Ureter (tissue), 1 donor: ENCODE measurements around the gene PPARG. TPM values are rescaled to one million over a fixed set of nuclear protein-coding genes. Genes with fewer than 3 reads are reported as not detected.
A peak's percentile ranks its signal among the peaks of the same experiment; 100 is the strongest.
"Not testable (repeated sequence)": the region's sequence is repeated elsewhere in the genome, so short reads cannot be mapped to it uniquely, and the experiment has no call there.

Experiments
- DNase-seq: peaks from one replicate; pipeline ENCODE4 v3.0.0-alpha.2; 2020; ENCODE audit warnings: low spot score
- total RNA-seq: library from RNA; stranded (reverse); gene quantifications from one replicate; pipeline ENCODE4 v1.2.4, GENCODE V29; 2023
- donor health status: DM: yes; HTN: yes; CAD: no.

PPARG gene
- total RNA-seq, 1 donor from 2014 or later, result 214 TPM

GRCh38 chr3:12440927-12441714 lies 152.3 kb downstream of the PPARG start:
- DNase-seq, result peak; percentile 60

- no peak for DNase-seq
Observed at GRCh38 chr3:12442654-12443501, 154.0 kb downstream of the PPARG start.

- no peak for DNase-seq
Observed at GRCh38 chr3:12443781-12444522, 155.1 kb downstream of the PPARG start.

DNA sequence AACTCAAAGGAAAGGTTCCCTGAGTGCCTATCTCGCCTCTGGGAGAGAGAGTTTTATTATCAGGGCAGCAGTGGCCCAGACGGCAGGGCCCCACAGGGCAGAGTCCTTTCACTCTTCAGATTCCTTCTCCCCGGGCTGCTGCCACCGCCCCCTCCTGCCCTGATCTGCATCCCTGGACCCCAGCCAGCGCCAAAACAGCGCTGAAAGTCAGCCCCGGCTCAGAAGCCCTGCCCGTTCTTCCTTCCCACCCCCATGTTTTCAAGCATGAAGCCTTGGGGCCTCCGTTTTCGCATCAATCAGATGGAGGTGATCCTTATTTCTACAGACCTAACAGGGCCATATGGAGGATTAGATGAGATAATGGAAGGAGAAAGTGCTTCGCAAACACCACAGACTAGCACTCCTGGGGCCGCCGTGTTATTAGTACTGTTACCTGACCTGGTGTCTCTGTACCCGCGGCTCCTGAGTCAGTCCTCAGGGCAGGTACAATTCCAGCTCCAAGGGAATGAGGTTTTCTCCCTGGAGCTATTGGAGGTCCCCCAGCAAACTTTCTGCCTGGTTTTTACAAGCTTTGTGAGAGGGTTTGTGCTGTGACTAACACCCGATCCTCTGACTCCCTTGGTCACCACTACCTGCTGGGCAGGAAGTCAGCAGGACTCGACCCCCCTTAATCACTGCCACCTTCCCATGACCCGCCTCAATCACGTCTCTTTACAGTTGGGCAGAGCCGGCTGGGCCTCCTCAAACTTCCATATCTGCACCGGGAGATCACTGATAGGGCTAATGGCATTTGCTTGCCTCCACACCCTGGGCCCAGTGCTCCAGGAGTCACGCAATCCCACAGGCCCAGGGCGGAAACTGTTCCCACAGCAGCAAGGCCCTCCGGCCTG lies 156.0 kb downstream of the PPARG start:
- peak; percentile 91 for DNase-seq

GRCh38 chr3:12445523-12446240 lies 156.8 kb downstream of the PPARG start:
- no peak for DNase-seq

DNA sequence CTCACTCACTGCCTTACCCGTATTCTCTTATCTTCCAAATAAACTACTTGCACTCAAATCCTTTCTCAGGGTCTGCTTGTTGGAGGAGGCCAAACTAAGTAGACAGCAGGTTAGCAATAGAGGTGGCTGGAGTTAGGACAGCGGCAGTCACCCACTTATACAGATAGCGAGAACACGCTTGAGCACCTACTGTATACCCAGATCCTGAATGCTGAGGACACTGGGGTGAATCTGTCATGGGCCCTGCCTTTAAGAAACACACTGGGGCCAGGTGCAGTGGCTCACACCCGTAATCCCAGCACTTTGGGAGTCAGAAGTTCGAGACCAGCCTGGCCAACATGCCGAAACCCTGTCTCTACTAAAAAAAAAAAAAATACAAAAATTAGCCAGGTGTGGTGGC lies 157.4 kb downstream of the PPARG start:
- DNase-seq, result no peak

DNA sequence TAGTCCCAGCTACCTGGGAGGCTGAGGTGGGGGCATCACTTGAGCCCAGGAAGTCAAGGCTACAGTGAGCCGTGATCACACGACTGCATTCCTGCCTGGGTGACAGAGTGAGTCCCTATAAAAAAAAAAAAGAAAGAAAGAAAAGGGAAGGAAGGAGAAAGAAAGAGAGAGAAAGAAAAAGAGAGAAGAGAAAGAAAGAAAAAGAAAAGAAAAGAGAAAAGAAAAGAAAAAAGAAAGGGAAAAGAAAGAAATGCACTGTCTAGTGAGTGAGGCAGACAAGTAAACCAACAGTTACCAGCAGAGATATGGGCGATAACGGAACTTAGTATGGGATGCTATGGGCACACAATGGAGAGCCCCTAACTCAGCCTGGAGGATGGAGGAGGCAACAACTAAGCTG lies 158.2 kb downstream of the PPARG start:
- no peak for DNase-seq

- DNase-seq, result not testable (repeated sequence)
Observed at GRCh38 chr3:12448404-12449202, 159.7 kb downstream of the PPARG start.

- DNase-seq, result no peak
Observed at GRCh38 chr3:12449889-12450682, 161.2 kb downstream of the PPARG start.

DNA sequence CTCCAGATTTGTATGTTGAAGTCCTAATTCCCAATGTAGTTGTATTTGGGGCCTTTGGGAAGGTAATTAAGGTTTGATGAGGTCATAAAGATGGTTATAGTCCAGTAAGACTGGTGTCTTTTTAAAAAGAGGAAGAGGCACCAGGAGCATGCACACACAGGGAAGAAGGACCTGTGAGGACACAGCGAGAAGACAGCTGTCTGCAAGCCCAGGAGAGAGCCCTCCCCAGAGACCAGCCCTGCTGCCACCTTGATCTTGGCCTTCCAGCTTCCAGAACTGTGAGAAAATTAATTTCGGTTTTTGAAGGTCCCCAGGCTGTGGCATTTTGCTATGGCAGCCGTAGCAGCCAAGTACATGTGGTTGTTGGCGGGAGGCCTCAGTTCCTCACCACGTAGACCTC lies 162.6 kb downstream of the PPARG start:
- DNase-seq, result no peak

- DNase-seq, result no peak
Observed at GRCh38 chr3:12451960-12452359, 163.1 kb downstream of the PPARG start.

- DNase-seq, result no peak
Observed at GRCh38 chr3:12452361-12453330, 163.8 kb downstream of the PPARG start.

DNA sequence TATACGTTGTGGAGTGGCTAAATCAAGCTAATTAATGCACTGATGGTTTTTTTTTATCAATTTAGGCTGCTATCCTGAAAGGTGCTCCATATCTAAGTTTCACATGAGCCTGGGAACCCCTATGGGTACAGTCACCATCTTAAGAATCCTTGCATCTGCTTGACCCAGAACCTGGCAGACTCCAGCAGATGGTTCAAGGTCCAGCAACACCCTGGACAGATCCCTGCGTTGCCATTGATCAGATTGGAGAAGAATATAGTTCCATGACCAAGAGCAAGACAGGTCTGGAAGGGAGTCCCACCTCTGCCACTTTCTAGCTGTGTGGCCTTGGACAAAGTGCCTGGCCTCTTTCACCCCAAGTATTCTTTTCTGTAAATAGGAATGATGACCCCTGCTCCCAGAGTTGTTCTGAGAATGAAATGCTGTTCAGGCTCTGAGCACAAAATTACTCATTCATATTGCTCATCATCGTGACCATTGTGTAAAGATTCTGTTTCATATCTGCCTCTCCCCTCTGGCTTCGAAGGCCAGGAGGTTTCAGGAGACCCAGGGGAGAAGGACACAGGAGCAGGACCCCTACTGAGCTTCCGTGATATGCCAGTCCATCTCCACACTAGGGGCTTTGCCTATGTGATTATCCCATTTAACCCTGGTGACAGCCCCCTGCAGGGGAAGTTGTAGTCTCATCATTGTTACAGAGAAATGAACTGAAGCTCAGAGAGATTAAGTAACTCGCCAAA lies 165.4 kb downstream of the PPARG start:
- no peak for DNase-seq

DNA sequence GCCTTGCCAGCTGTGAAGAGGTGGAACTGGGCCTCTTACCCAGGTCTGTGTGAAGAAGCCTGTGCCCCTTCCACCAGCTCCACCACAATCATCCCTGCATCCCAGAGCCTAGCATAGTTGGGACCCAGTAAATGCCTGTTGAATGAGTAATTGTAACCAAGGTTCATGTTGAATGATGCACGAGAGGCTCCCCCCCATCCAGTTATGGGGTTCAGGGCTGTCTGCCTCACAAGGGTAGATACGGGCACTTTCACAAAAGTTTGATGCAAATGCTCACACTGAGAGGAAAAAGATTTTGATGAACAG lies 165.9 kb downstream of the PPARG start:
- DNase-seq, result no peak

DNA sequence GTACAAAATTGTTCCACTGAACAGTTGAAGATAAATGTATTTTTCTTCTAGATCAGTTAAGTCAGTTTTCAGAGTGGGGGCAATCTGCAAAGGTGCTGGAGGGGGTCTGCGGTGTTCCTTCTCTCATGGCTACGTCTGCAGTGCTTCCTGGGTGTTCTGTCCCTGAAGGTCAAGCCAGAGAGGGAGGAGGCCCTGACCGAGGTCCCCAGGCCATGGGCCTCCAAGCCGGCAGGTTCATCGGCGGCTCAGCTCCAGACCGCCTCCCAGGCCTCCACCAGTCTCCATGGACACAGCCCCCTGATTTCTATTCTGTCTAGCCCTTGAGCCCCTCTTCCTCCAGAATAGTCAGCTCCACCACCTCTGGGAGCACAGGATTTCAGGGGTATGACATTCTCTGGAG lies 166.9 kb downstream of the PPARG start:
- DNase-seq, result no peak

GRCh38 chr3:12456441-12456840 lies 167.6 kb downstream of the PPARG start:
- DNase-seq, result no peak

- DNase-seq, result not testable (repeated sequence)
Observed at GRCh38 chr3:12457380-12457779, 168.5 kb downstream of the PPARG start.
